Ovary (tissue), 3 donors: ENCODE measurements around the gene RAI14.

Source experiments
- CTCF ChIP-seq, 3 donors: fragments of 450-650 bp in 2 of 3; fragments of 200-600 bp in 1 of 3; IDR thresholded peaks; one replicate each; pipeline versions ENCODE4 v1.5.1 to v1.8.0; 2016 to 2022; ENCODE audit warnings: antibody characterized with exemption in 3 of 3, mild to moderate bottlenecking in 1 of 3
- POLR2A ChIP-seq: fragments of 450-650 bp; IDR thresholded peaks from one replicate; pipeline ENCODE4 v1.6.1; 2017; ENCODE audit warnings: antibody characterized with exemption, mild to moderate bottlenecking, moderate library complexity
- donor health status: DM: no; HTN: no; CAD: no.

GRCh38 chr5:34628373-34628772 lies 27.8 kb upstream of the RAI14 start:
- TF ChIP-seq CTCF (IDR thresholded peaks at IDR 0.05), result no peak
- no peak for TF ChIP-seq POLR2A
